Measurements from ENCODE around the gene TCP1.
"Not testable (repeated sequence)": the region's sequence is repeated elsewhere in the genome, so short reads cannot be mapped to it uniquely, and the experiment has no call there.

GRCh38 chr6:159733395-159733794 lies 56.0 kb downstream of the TCP1 start:
- not testable (repeated sequence) for TF ChIP-seq CTCF (IDR thresholded peaks at IDR 0.05; ENCODE audit: poor library complexity); EZH2 (IDR thresholded peaks at IDR 0.05; ENCODE audit: borderline replicate concordance)

Measured in hepatocyte (in vitro differentiated cells).